HG03095 (cell line): ENCODE measurements around the gene VPS37D.
"Not testable (repeated sequence)": the region's sequence is repeated elsewhere in the genome, so short reads cannot be mapped to it uniquely, and the experiment has no call there.

Experiments used
- ATAC-seq: cut with Tn5 transposase; IDR thresholded peaks from one replicate; pipeline ENCODE4 v1.9.1; 2021; ENCODE audit warnings: moderate library complexity; ENCODE audit not compliant: unreplicated experiment

The VPS37D gene

GRCh38 chr7:73646785-73647724 is 20.6 kb upstream of the VPS37D start:
- no peak for ATAC-seq

GRCh38 chr7:73647725-73648592 is 19.7 kb upstream of the VPS37D start:
- no peak for ATAC-seq

GRCh38 chr7:73648593-73649332 is 18.9 kb upstream of the VPS37D start:
- ATAC-seq: no peak

DNA sequence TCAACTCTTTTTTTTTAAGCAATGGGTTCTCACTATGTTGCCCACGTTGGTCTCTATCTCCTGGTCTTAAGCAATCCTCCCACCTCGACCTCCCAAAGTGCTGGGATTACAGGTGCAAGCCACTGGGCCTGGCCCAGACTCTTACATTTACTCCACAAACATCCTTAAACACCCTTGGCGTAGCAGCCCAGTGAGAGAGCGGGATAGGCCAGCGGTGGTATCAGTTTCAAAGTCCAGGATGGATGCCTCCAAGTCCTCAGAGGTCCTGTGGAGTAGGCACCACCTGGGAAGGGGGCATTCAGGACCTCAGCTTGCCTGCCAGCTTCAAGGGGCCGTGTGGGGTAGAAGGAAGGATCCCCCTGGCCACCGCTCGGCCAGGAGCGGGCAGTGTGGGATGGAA is 18.1 kb upstream of the VPS37D start:
- no peak for ATAC-seq

DNA sequence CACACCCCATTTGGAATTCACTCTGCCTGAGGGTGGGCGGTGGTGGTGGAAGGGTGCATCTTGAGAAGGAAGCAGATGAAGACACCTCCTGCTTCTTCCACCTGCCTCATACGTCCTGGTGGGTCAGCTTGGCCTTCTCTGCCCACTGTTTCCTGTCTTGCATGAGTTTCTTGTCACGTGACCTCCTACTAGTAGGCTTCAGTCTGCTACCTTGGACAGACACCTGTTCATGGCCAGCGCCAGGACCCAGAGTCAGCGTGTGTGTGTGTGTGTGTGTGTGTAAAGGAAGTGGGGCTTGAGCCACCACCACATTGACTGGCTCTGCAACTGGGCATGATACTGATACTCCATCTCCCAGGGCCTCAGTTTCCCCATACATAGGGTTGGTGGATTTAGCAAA is 17.1 kb upstream of the VPS37D start:
- ATAC-seq: no peak

DNA sequence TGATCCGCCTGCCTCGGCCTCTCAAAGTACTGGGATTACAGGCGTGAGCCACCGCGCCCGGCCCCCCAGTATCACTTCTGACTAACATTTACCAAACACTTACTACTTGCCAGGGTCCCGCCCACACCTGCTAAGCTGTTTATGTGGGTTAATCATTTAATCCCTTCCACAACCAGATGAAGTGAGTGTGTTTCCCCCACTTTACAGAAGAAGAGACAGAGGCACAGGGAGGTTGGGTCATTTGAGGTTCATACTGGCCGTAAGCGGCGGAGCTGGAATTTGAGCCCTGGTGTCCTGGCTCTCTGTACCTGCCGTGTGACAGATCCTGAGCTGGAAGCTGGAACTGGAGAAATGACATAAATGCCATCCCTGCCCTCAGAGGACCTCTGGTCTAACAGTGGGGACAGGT is 15.1 kb upstream of the VPS37D start:
- no peak for ATAC-seq

- not testable (repeated sequence) for ATAC-seq
These were observed 12.3 kb upstream of the VPS37D start for GRCh38 chr7:73655309-73655708.

DNA sequence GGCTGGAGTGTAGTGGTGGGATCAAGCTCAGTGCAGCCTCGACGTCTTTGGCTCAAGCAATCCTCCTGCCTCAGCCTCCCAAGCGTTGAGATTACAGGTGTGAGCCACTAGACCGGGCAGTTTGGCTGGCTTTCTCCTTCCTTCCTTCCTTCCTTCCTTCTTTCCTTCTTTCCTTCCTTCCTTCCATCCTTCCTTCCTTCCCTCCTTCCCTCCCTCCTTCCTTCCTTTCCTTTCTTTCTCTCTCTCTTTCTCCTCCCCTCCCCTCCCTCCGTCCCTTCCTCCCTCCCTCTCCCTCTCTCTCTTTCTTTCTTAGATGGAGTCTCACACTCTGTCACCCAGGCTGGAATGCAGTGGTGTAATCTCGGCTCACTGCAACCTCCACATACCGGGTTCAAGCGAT is 7.6 kb upstream of the VPS37D start:
- no peak for ATAC-seq

- not testable (repeated sequence) for ATAC-seq
These were observed 7.0 kb upstream of the VPS37D start for GRCh38 chr7:73660594-73660993.

DNA sequence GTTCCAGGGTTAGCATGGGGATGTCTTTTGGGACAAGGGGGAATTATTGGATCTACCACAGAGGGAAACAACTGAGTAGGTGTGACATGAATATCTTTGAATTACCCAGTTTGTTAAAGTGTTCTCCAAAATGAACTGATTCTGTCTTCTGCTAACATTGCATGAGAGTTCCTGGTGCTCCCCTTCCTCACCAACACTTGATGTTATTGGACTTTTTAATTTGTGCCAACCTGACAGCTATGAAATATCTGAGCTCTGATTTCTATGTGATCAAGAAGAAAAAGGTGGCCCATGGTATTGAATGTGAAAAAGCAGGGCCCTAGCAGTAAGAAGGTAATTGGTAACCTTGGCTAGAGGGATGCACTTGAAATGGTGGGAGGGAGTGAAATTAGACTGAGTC is 4.6 kb upstream of the VPS37D start:
- ATAC-seq: no peak

GRCh38 chr7:73668103-73668885 is 663 bp downstream of the VPS37D start:
- peak; percentile 8 for ATAC-seq

- ATAC-seq: no peak
These were observed 1.2 kb downstream of the VPS37D start for GRCh38 chr7:73668886-73669230.

GRCh38 chr7:73669288-73669701 is 1.7 kb downstream of the VPS37D start:
- no peak for ATAC-seq

GRCh38 chr7:73669858-73670385 is 2.3 kb downstream of the VPS37D start:
- no peak for ATAC-seq

GRCh38 chr7:73671322-73671661 is 3.7 kb downstream of the VPS37D start:
- ATAC-seq: no peak

- no peak for ATAC-seq
These were observed 4.3 kb downstream of the VPS37D start for GRCh38 chr7:73671857-73672445.

DNA sequence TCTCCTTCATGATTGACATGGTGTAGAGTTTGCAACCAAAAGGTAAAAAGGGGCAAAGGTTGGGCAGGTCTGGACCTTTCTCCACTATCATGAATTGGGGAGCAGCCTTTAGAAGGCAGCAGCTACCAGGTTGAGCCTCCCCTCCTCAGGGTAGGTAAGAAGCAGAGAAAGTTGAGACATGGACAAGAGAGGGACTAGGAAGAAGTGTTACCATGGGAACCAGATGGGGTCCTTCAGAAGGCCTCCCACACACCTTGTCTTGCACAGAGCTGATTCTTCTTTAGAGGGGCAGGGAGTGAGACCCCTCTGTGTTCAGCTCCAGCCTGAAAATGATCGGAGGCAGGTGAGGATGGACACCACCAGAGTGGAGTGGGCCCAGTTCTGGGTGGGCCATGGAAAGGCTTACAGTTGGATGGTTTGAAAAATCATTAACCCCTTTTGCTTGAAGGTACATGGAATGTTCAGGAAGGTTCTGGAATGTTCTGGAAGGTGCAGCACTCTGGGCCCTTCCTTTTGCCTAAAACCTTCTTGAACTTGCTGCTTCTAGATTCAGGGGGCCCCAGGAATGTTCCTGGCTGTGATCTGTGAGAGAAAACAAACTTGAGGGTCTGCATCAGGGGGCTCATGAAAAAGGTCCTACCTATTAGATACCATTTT is 7.0 kb downstream of the VPS37D start:
- no peak for ATAC-seq

DNA sequence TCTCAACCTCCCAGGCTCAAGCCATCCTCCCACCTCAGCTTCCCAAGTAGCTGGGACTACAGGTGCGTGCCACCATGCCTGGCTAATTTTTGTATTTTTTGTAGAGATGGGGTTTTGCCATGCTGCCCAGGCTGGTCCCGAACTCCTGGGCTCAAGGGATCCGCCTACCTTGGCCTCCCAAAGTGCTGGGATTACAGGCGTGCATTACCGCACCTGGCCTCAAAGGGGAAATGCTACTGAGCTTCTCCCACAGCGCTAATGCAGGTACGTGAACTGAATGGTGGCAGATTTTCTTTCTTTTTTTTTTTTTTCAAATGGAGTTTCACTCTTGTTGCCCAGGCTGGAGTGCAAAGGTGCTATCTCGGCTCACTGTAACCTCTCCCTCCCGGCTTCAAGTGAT is 8.4 kb downstream of the VPS37D start:
- ATAC-seq: not testable (repeated sequence)

DNA sequence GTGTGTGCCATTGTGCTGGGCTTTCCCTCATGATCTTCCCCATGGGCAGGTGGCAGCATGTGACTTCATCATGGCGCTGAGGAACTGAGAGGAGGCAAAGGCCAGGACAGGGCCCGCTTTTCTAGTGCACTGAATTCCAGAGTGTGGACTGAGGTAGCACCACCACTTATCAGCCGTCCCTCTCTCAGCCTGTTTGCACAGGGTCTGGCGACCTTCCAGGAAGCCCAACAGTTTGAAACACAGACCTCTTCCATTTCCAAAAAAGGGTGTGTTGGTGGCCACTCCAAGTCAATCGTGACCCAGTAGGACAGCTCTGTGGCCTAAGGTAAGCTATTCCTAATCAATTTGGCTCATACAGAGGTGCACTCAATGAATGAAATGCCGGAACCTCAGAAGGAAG is 11.2 kb downstream of the VPS37D start:
- ATAC-seq: no peak
